ENCODE results near the gene WSB2. TPM values are rescaled to one million over a fixed set of nuclear protein-coding genes. Genes with fewer than 3 reads are reported as not detected.

WSB2 gene
- polyA plus RNA-seq, 1 donor from 2014 or later = 155 TPM

DNA sequence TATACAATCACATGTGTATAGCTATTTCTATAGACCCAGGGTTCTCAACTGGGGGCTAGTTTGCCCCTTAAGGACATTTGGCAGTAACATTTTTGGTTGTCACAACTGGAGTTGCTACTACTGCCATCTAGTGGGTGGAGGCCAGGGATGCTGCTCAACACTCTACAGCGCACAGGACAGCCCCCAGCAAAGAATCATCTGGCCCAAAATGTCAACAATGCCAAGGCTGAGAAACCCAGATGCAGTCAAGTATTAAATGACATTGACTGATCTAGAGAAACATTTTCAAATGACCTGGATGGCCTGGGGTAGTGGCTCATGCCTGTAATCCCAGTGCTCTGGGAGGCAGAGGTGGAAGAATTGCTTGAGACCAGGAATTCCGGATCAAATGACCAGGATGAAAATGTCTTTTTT is 5.8 kb downstream of the WSB2 start:
- Histone ChIP-seq H3K27me3 (ENCODE audit: insufficient read depth, low read depth, low read length) (no peaks in the 10 kb centered on the region), H4K20me1 (ENCODE audit: insufficient read depth) (no peaks in the 10 kb centered on the region), H2AFZ (ENCODE audit: low read depth, low read length) (no peak overlapping the region), H3K27ac (ENCODE audit: low read length) (no peak overlapping the region), H3K9me3 (ENCODE audit: low read length) (no peaks in the 10 kb centered on the region), H3K9me2 (ENCODE audit: insufficient read depth, low read length) (no peaks in the 10 kb centered on the region), H3K4me3 (ENCODE audit: low read length) (no peak overlapping the region), H3F3A (ENCODE audit: insufficient read depth, low read length, poor library complexity, severe bottlenecking) (no peaks in the 10 kb centered on the region), H3K9ac (ENCODE audit: low read length) (no peak overlapping the region), H3K79me2 (replicated peaks; ENCODE audit: insufficient read depth, low read length) (peaks cover 29% of the 10 kb centered on the region), H3K36me3 (ENCODE audit: insufficient read depth, low read length) (no peaks in the 10 kb centered on the region), H3K4me2 (ENCODE audit: low read length) (no peak overlapping the region)
- TF ChIP-seq, protein P1, sequence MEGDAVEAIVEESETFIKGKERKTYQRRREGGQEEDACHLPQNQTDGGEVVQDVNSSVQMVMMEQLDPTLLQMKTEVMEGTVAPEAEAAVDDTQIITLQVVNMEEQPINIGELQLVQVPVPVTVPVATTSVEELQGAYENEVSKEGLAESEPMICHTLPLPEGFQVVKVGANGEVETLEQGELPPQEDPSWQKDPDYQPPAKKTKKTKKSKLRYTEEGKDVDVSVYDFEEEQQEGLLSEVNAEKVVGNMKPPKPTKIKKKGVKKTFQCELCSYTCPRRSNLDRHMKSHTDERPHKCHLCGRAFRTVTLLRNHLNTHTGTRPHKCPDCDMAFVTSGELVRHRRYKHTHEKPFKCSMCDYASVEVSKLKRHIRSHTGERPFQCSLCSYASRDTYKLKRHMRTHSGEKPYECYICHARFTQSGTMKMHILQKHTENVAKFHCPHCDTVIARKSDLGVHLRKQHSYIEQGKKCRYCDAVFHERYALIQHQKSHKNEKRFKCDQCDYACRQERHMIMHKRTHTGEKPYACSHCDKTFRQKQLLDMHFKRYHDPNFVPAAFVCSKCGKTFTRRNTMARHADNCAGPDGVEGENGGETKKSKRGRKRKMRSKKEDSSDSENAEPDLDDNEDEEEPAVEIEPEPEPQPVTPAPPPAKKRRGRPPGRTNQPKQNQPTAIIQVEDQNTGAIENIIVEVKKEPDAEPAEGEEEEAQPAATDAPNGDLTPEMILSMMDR (IDR thresholded peaks at IDR 0.05; ENCODE audit: poor library complexity, severe bottlenecking) = peak; percentile 62
- no peak for TF ChIP-seq EZH2 (IDR thresholded peaks at IDR 0.05; ENCODE audit: borderline replicate concordance, insufficient read depth, low read length, poor library complexity, severe bottlenecking)

GRCh38 chr12:118053071-118053985 is 7.7 kb downstream of the WSB2 start:
- H3K79me2 ChIP-seq (replicated peaks; ENCODE audit: insufficient read depth, low read length) = peaks cover 17% of the 10 kb centered on the region
- no peak overlapping the region for H3K4me3 ChIP-seq (ENCODE audit: low read length)
- TF ChIP-seq SMC3 (conservative IDR thresholded peaks at IDR 0.05; ENCODE audit: poor library complexity) (no peak), MXI1 (conservative IDR thresholded peaks at IDR 0.05; ENCODE audit: poor library complexity, severe bottlenecking) (no peak), EP300 (conservative IDR thresholded peaks at IDR 0.05; ENCODE audit: poor library complexity, severe bottlenecking) (no peak), POLR2AphosphoS5 (IDR thresholded peaks at IDR 0.05) (no peak)
- no peaks in the 10 kb centered on the region for H3K27me3 ChIP-seq (ENCODE audit: insufficient read depth, low read depth, low read length)
- no peak overlapping the region for H3K27ac ChIP-seq (ENCODE audit: low read length)
- no peak overlapping the region for H3K4me2 ChIP-seq (ENCODE audit: low read length)
- H3F3A ChIP-seq (ENCODE audit: insufficient read depth, low read length, poor library complexity, severe bottlenecking) = no peaks in the 10 kb centered on the region
- no peaks in the 10 kb centered on the region for H4K20me1 ChIP-seq (ENCODE audit: insufficient read depth)
- no peak overlapping the region for H3K9ac ChIP-seq (ENCODE audit: low read length)
- H3K36me3 ChIP-seq (ENCODE audit: insufficient read depth, low read length) = peaks cover 1% of the 10 kb centered on the region
- H2AFZ ChIP-seq (ENCODE audit: low read depth, low read length) = no peak overlapping the region
- no peaks in the 10 kb centered on the region for H3K9me2 ChIP-seq (ENCODE audit: insufficient read depth, low read length)
- H3K9me3 ChIP-seq (ENCODE audit: low read length) = no peaks in the 10 kb centered on the region

DNA sequence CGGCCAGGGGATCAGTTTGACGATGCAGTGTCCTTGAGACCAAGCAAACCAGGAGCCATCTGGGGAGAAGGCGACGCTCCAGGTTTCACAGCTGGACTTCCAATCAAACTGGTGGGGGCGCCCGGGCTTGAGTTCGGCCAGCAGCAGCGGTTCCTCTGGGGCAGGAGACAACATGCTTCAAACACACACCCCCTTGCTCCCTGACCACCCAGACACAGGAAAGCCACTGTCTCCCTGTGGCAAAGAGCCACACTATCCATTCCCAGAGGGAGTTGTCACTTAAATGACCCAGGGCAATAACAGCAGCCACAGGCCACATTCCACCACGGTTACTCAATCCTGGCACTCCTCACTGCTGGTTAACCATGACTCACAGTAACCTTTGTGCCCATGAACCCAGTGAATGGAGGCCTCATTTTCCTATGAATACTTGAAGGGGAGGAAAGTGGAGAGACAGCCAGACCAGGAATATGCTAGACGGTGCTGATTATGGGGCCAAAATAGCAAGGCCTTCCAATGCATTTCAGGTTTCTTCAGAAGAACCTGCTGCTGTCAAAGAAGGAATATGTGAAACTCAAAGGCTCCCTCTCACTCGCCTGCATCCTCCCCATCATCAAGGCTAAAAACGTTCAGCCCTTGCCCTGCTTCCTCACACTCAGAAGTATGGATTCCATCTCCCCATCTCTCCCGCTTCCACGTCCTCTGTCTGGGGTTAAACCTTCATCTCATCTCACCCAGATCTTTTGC is 8.5 kb downstream of the WSB2 start:
- no peak overlapping the region for H3K27ac ChIP-seq (ENCODE audit: low read length)

More for the DNA sequence above, 8.5 kb downstream of the WSB2 start:
- Histone ChIP-seq H3K9me2 (ENCODE audit: insufficient read depth, low read length) (no peaks in the 10 kb centered on the region), H3K36me3 (ENCODE audit: insufficient read depth, low read length) (peaks cover 7% of the 10 kb centered on the region), H2AFZ (ENCODE audit: low read depth, low read length) (no peak overlapping the region), H3F3A (ENCODE audit: insufficient read depth, low read length, poor library complexity, severe bottlenecking) (no peaks in the 10 kb centered on the region), H3K27me3 (ENCODE audit: insufficient read depth, low read depth, low read length) (no peaks in the 10 kb centered on the region), H3K9ac (ENCODE audit: low read length) (no peak overlapping the region), H3K79me2 (replicated peaks; ENCODE audit: insufficient read depth, low read length) (peaks cover 13% of the 10 kb centered on the region), H4K20me1 (ENCODE audit: insufficient read depth) (no peaks in the 10 kb centered on the region), H3K4me2 (ENCODE audit: low read length) (no peak overlapping the region), H3K9me3 (ENCODE audit: low read length) (no peaks in the 10 kb centered on the region), H3K4me3 (ENCODE audit: low read length) (no peak overlapping the region)
- TF ChIP-seq, protein P1 (IDR thresholded peaks at IDR 0.05; ENCODE audit: poor library complexity, severe bottlenecking) = no peak
- TF ChIP-seq POLR2AphosphoS5 (IDR thresholded peaks at IDR 0.05) (no peak), EP300 (conservative IDR thresholded peaks at IDR 0.05; ENCODE audit: poor library complexity, severe bottlenecking) (no peak), TAF1 (IDR thresholded peaks at IDR 0.05; ENCODE audit: low read depth) (no peak), MXI1 (conservative IDR thresholded peaks at IDR 0.05; ENCODE audit: poor library complexity, severe bottlenecking) (no peak), REST (IDR thresholded peaks at IDR 0.05; ENCODE audit: borderline replicate concordance) (no peak), SMC3 (conservative IDR thresholded peaks at IDR 0.05; ENCODE audit: poor library complexity) (no peak), RAD21 (conservative IDR thresholded peaks at IDR 0.05) (no peak), EZH2 (IDR thresholded peaks at IDR 0.05; ENCODE audit: borderline replicate concordance, insufficient read depth, low read length, poor library complexity, severe bottlenecking) (no peak)
